ENCODE results near the gene LRRC10B.
A peak's percentile ranks its signal among the peaks of the same experiment; 100 is the strongest.

LRRC10B gene

DNA sequence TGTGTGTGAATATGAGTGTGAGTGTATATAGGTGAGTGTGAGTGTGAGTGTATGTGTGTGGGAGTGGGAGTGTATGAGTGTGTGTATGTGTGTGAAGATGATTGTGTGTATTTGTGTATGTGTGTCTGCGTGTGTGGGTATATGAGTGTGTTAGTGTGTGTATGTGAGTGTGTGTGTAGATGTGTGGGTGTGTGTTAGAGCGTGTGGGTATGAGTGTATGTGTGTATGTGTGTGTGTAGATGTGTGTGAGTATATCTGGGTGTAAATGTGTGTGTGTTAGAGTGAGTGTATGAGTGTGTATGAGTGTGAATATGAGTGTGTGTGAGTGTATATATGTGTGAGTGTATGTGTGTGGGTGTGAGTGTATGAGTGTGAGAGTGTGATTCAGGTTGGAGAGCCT is 11.1 kb upstream of the LRRC10B start:
- H2AFZ ChIP-seq (ENCODE audit: low read depth): no peak overlapping the region
- 0 out of 2 replicates have a peak, but pooled peaks cover 3% of the 10 kb centered on the region for H3K27me3 ChIP-seq (ENCODE audit: insufficient read depth, low read depth)
- H3K79me2 ChIP-seq (ENCODE audit: insufficient read depth, low read depth): no peaks in the 10 kb centered on the region
- no peak for TF ChIP-seq CTCF (conservative IDR thresholded peaks at IDR 0.05; ENCODE audit: low read depth, low read length)
- no peaks in the 10 kb centered on the region for H3K36me3 ChIP-seq (ENCODE audit: insufficient read depth)
- H3K4me3 ChIP-seq (IDR thresholded peaks at IDR 0.05; ENCODE audit: insufficient read depth, low read depth, low read length): no peak overlapping the region
- H3K4me1 ChIP-seq (ENCODE audit: low read depth, poor library complexity, severe bottlenecking): no peaks in the 10 kb centered on the region
- no peaks in the 10 kb centered on the region for H4K20me1 ChIP-seq (ENCODE audit: insufficient read depth)
- H3K4me2 ChIP-seq: no peak overlapping the region
- H3K9ac ChIP-seq: no peak overlapping the region
- no peak overlapping the region for H3K27ac ChIP-seq

GRCh38 chr11:61497876-61498275 is 10.7 kb upstream of the LRRC10B start:
- Histone ChIP-seq H3K4me3 (IDR thresholded peaks at IDR 0.05; ENCODE audit: insufficient read depth, low read depth, low read length) (no peak overlapping the region), H3K4me2 (no peak overlapping the region), H4K20me1 (ENCODE audit: insufficient read depth) (no peaks in the 10 kb centered on the region), H3K4me1 (ENCODE audit: low read depth, poor library complexity, severe bottlenecking) (no peaks in the 10 kb centered on the region), H3K36me3 (ENCODE audit: insufficient read depth) (no peaks in the 10 kb centered on the region), H3K9ac (no peak overlapping the region), H3K27me3 (ENCODE audit: insufficient read depth, low read depth) (0 out of 2 replicates have a peak, but pooled peaks cover 3% of the 10 kb centered on the region), H3K79me2 (ENCODE audit: insufficient read depth, low read depth) (no peaks in the 10 kb centered on the region), H2AFZ (ENCODE audit: low read depth) (no peak overlapping the region), H3K27ac (no peak overlapping the region)
- TF ChIP-seq CTCF (conservative IDR thresholded peaks at IDR 0.05; ENCODE audit: low read depth, low read length): no peak

GRCh38 chr11:61498767-61499341 is 9.7 kb upstream of the LRRC10B start:
- Histone ChIP-seq H3K27me3 (ENCODE audit: insufficient read depth, low read depth) (peaks cover 5% of the 10 kb centered on the region; the same call in 1 of the 2 replicates), H3K4me2 (no peak overlapping the region), H3K4me3 (IDR thresholded peaks at IDR 0.05; ENCODE audit: insufficient read depth, low read depth, low read length) (no peak overlapping the region)

DNA sequence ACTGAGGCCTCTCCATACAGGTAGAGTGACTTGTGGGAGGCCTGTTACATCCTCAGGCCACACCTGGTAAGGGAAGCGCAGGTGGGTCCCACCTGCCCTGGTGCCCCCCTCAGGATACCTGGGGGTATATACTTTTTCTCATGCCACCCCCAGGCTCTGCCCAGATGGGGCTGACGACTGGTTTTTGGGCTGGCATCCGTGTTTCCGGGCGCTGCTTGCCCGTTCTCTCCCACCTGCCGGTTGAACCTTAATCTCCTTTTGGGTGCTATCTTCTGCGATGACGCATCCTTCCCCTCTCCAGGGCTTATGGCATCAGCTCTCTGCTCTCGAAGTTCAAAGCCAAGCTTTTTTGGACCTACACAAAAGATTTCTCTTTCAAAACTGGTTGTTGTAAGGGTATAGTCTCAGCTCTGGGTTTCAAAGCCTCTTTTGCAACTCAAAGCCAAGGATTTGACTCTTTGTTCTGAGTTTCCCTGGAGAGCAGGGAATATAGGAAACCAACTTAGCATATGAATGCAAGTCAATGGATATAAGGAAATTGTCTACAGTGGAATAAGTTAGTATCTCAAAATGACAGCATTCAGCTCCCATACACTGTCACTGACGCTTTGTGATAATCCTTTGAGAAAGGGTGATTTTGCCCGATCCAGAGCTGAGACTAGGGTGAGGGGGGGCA is 8.6 kb upstream of the LRRC10B start:
- Histone ChIP-seq H3K9ac (no peak overlapping the region), H3K27ac (no peak overlapping the region)

More at GRCh38 chr11:61498767-61499341, 9.7 kb upstream of the LRRC10B start:
- H3K36me3 ChIP-seq (ENCODE audit: insufficient read depth): no peaks in the 10 kb centered on the region
- no peaks in the 10 kb centered on the region for H4K20me1 ChIP-seq (ENCODE audit: insufficient read depth)
- H2AFZ ChIP-seq (ENCODE audit: low read depth): peak overlapping the region; percentile 41; the same call in 1 of the 2 replicates
- H3K9ac ChIP-seq: no peak overlapping the region
- peaks cover 7% of the 10 kb centered on the region for H3K4me1 ChIP-seq (ENCODE audit: low read depth, poor library complexity, severe bottlenecking)
- TF ChIP-seq CTCF (conservative IDR thresholded peaks at IDR 0.05; ENCODE audit: low read depth, low read length): no peak
- no peak overlapping the region for H3K27ac ChIP-seq
- no peaks in the 10 kb centered on the region for H3K79me2 ChIP-seq (ENCODE audit: insufficient read depth, low read depth)

More for the DNA sequence above, 8.6 kb upstream of the LRRC10B start:
- Histone ChIP-seq H2AFZ (ENCODE audit: low read depth) (no peak overlapping the region), H3K4me1 (ENCODE audit: low read depth, poor library complexity, severe bottlenecking) (peaks cover 8% of the 10 kb centered on the region), H4K20me1 (ENCODE audit: insufficient read depth) (no peaks in the 10 kb centered on the region), H3K27me3 (ENCODE audit: insufficient read depth, low read depth) (peaks cover 8% of the 10 kb centered on the region; the same call in 1 of the 2 replicates), H3K36me3 (ENCODE audit: insufficient read depth) (no peaks in the 10 kb centered on the region), H3K79me2 (ENCODE audit: insufficient read depth, low read depth) (no peaks in the 10 kb centered on the region), H3K4me2 (no peak overlapping the region), H3K4me3 (IDR thresholded peaks at IDR 0.05; ENCODE audit: insufficient read depth, low read depth, low read length) (no peak overlapping the region)
- no peak for TF ChIP-seq CTCF (conservative IDR thresholded peaks at IDR 0.05; ENCODE audit: low read depth, low read length)
